Adrenal gland (tissue), 5 donors: ENCODE measurements around the gene ATP11B.

ENCODE experiments used
- POLR2A ChIP-seq, 2 donors: fragments of 450-650 bp; IDR thresholded peaks; one replicate each; pipeline ENCODE4 v1.6.1; 2017; ENCODE audit warnings: antibody characterized with exemption in 2 of 2, mild to moderate bottlenecking in 2 of 2, moderate library complexity in 1 of 2
- TF ChIP-seq, protein P1 (sequence below), 6 experiments: fragments of 450-650 bp in 4 of 6; fragments of 200-600 bp in 2 of 6; sonication (generic) in 1 of 6; IDR thresholded peaks; 1 replicate in 5 of 6; 2 replicates in 1 of 6; pipeline versions ENCODE4 v1.5.1 to v1.8.0; 2016 to 2021; ENCODE audit warnings: antibody characterized with exemption in 6 of 6, mild to moderate bottlenecking in 2 of 6, moderate library complexity in 1 of 6
- donor health status: DM: no; HTN: no; CAD: no.

DNA sequence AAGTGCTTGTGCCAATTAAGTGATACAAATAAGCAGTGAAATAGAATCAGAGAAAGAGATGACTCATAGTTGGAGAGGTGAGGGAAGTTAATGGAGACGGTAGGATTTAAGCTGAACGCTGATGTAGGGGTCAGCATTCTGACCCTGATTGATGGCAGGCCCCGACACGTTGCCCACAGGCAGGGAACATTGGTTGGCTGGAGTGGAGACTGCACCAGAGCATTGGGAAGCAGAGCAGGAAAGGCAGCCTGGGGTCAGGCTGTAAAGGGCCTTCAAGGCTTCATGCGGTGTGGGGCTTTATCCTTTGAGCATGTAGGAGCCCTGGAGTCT lies 118.4 kb downstream of the ATP11B start:
- TF ChIP-seq, protein P1, sequence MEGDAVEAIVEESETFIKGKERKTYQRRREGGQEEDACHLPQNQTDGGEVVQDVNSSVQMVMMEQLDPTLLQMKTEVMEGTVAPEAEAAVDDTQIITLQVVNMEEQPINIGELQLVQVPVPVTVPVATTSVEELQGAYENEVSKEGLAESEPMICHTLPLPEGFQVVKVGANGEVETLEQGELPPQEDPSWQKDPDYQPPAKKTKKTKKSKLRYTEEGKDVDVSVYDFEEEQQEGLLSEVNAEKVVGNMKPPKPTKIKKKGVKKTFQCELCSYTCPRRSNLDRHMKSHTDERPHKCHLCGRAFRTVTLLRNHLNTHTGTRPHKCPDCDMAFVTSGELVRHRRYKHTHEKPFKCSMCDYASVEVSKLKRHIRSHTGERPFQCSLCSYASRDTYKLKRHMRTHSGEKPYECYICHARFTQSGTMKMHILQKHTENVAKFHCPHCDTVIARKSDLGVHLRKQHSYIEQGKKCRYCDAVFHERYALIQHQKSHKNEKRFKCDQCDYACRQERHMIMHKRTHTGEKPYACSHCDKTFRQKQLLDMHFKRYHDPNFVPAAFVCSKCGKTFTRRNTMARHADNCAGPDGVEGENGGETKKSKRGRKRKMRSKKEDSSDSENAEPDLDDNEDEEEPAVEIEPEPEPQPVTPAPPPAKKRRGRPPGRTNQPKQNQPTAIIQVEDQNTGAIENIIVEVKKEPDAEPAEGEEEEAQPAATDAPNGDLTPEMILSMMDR (IDR thresholded peaks at IDR 0.05): no peak
- TF ChIP-seq POLR2A (IDR thresholded peaks at IDR 0.05): no peak
